Trophoblast cell (in vitro differentiated cells and primary cell): Measurements from ENCODE around the gene CYP2A7.
"Not testable (repeated sequence)": the region's sequence is repeated elsewhere in the genome, so short reads cannot be mapped to it uniquely, and the experiment has no call there.

ENCODE experiments used
- DNase-seq, 2 donors: peaks; one replicate each; pipeline ENCODE4 v3.0.0-alpha.2; 2016
- H2AFZ ChIP-seq: 2 replicates; pipeline ENCODE4 v1.6.1; 2013; ENCODE audit warnings: low read length, moderate library complexity, mild to moderate bottlenecking; ENCODE audit not compliant: insufficient read depth, poor library complexity
- H2AK5ac ChIP-seq: 2 replicates; pipeline ENCODE4 v1.6.1; 2013; ENCODE audit warnings: mild to moderate bottlenecking, low read length
- H2BK120ac ChIP-seq: 2 replicates; pipeline ENCODE4 v1.6.1; 2013; ENCODE audit warnings: low read length, mild to moderate bottlenecking, moderate library complexity; ENCODE audit not compliant: insufficient read depth, poor library complexity
- H2BK12ac ChIP-seq: 2 replicates; pipeline ENCODE4 v1.6.1; 2013; ENCODE audit warnings: mild to moderate bottlenecking, low read length, moderate library complexity
- H2BK5ac ChIP-seq: 2 replicates; pipeline ENCODE4 v1.6.1; 2013; ENCODE audit warnings: low read length, low read depth, moderate library complexity, mild to moderate bottlenecking; ENCODE audit not compliant: poor library complexity
- H3K14ac ChIP-seq: 2 replicates; pipeline ENCODE4 v1.6.1; 2013; ENCODE audit warnings: mild to moderate bottlenecking, low read length
- H3K18ac ChIP-seq: 2 replicates; pipeline ENCODE4 v1.6.1; 2013; ENCODE audit warnings: mild to moderate bottlenecking, low read length
- H3K23ac ChIP-seq: 2 replicates; pipeline ENCODE4 v1.6.1; 2013; ENCODE audit warnings: low read length
- H3K27ac ChIP-seq: 2 replicates; pipeline ENCODE4 v1.5.1; 2013; ENCODE audit warnings: low read depth, mild to moderate bottlenecking, inconsistent platforms, low read length, moderate library complexity
- H3K27me3 ChIP-seq: 2 replicates; pipeline ENCODE4 v1.6.1; 2013; ENCODE audit warnings: inconsistent platforms, mild to moderate bottlenecking, low read length, moderate library complexity; ENCODE audit not compliant: insufficient read depth
- H3K36me3 ChIP-seq, 2 experiments: 1 replicate in 1 of 2; 2 replicates in 1 of 2; pipeline ENCODE4 v1.6.1; 2013; ENCODE audit warnings: low read length in 2 of 2, mild to moderate bottlenecking in 2 of 2, moderate library complexity in 1 of 2; ENCODE audit not compliant: insufficient read depth in 2 of 2, control insufficient read depth in 1 of 2
- H3K4ac ChIP-seq: 2 replicates; pipeline ENCODE4 v1.6.1; 2013; ENCODE audit warnings: low read depth, mild to moderate bottlenecking, low read length, moderate library complexity
- H3K4me1 ChIP-seq, 2 experiments: 1 replicate in 1 of 2; 2 replicates in 1 of 2; pipeline ENCODE4 v1.6.1; 2013; ENCODE audit warnings: low read length in 2 of 2, mild to moderate bottlenecking in 2 of 2, moderate library complexity in 1 of 2; ENCODE audit not compliant: insufficient read depth in 2 of 2, control insufficient read depth in 1 of 2
- H3K4me2 ChIP-seq: 2 replicates; pipeline ENCODE4 v1.6.1; 2013; ENCODE audit warnings: inconsistent platforms, mild to moderate bottlenecking, low read length, moderate library complexity
- H3K4me3 ChIP-seq: 2 replicates; pipeline ENCODE4 v1.5.1; 2013; ENCODE audit warnings: mild to moderate bottlenecking, low read depth, low read length, inconsistent platforms
- H3K79me1 ChIP-seq: one replicate; pipeline ENCODE4 v1.6.1; 2013; ENCODE audit warnings: low read length
- H3K79me2 ChIP-seq: 2 replicates; pipeline ENCODE4 v1.6.1; 2013; ENCODE audit warnings: low read length, mild to moderate bottlenecking; ENCODE audit not compliant: control insufficient read depth, insufficient read depth, poor library complexity
- H3K9ac ChIP-seq: 2 replicates; pipeline ENCODE4 v1.6.1; 2013; ENCODE audit warnings: mild to moderate bottlenecking, low read length
- H3K9me3 ChIP-seq: 2 replicates; pipeline ENCODE4 v1.6.1; 2013; ENCODE audit warnings: low read depth, mild to moderate bottlenecking, control low read depth, inconsistent platforms, low read length; ENCODE audit not compliant: insufficient read depth
- H4K12ac ChIP-seq: 2 replicates; pipeline ENCODE4 v1.6.1; 2013; ENCODE audit warnings: low read depth, mild to moderate bottlenecking, low read length, moderate library complexity
- H4K8ac ChIP-seq: 2 replicates; pipeline ENCODE4 v1.6.1; 2013; ENCODE audit warnings: low read depth, mild to moderate bottlenecking, low read length, moderate library complexity
- H4K91ac ChIP-seq: one replicate; pipeline ENCODE4 v1.6.1; 2013; ENCODE audit warnings: low read depth, mild to moderate bottlenecking, low read length, moderate library complexity
- WGBS: extraction: QIAGEN DNeasy Blood & Tissue Kit; methylation state at CpG from one replicate; pipeline ENCODE4 v1.1.7; 2013; ENCODE audit warnings: missing lambda C conversion rate; ENCODE audit not compliant: insufficient read length, insufficient coverage; ENCODE audit errors: extremely low coverage; 5-methylcytosine and 5-hydroxymethylcytosine counted together

The CYP2A7 gene

DNA sequence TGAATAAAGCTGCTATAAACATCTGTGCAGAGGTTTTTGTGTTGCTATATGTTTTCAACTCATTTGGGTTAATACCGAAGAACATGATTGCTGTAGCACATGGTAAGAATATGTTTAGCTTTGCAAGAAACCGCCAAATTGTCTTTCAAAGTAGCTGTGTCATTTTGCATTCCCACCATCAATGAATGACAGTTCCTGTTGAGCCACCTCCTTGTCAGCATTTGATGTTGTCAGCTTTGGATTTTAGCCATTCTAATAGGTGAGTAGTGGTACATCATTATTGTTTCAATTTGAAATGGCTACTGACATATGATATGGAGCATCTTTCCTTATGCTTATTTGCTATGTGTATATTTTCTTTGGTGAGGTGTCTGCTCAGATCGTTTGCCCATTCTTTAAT, 40.0 kb downstream of the CYP2A7 start:
- not testable (repeated sequence) for H4K12ac ChIP-seq, H3K4me3 ChIP-seq, H3K27me3 ChIP-seq, H2AFZ ChIP-seq, H4K91ac ChIP-seq, H2AK5ac ChIP-seq, H3K4me2 ChIP-seq, H3K79me2 ChIP-seq, H2BK12ac ChIP-seq, H3K36me3 ChIP-seq, H3K9ac ChIP-seq, H2BK5ac ChIP-seq, H3K23ac ChIP-seq, H3K18ac ChIP-seq, H4K8ac ChIP-seq, H3K9me3 ChIP-seq, H3K4ac ChIP-seq, H2BK120ac ChIP-seq, H3K14ac ChIP-seq, DNase-seq, H3K79me1 ChIP-seq, H3K4me1 ChIP-seq, H3K27ac ChIP-seq
- no CpG with 5 or more reads among the region's 3 CpGs for WGBS

GRCh38 chr19:40838477-40838876, 43.6 kb downstream of the CYP2A7 start:
- H3K4me1 ChIP-seq, H3K36me3 ChIP-seq, H3K27ac ChIP-seq, H2BK5ac ChIP-seq, H2AFZ ChIP-seq, H3K4me3 ChIP-seq, H3K23ac ChIP-seq, DNase-seq, H2BK12ac ChIP-seq, H3K4me2 ChIP-seq, H4K12ac ChIP-seq, H2BK120ac ChIP-seq, H3K9ac ChIP-seq, H2AK5ac ChIP-seq, H3K18ac ChIP-seq, H3K79me1 ChIP-seq, H4K91ac ChIP-seq, H3K79me2 ChIP-seq, H3K27me3 ChIP-seq, H3K4ac ChIP-seq, H3K9me3 ChIP-seq, H3K14ac ChIP-seq, H4K8ac ChIP-seq: not testable (repeated sequence)
- no CpG with 5 or more reads among the region's 1 CpG for WGBS

GRCh38 chr19:40836754-40837429, 45.1 kb downstream of the CYP2A7 start:
- WGBS, result no CpG with 5 or more reads among the region's 6 CpGs
- Histone ChIP-seq H3K36me3 (no peaks in the 10 kb centered on the region), H3K4me1 (peaks cover 0 to 5% of the 10 kb centered on the region in 2 experiments)

GRCh38 chr19:40833728-40834533, 48.1 kb downstream of the CYP2A7 start:
- H2BK5ac ChIP-seq, H2BK120ac ChIP-seq, H3K27ac ChIP-seq: not testable (repeated sequence)

More at GRCh38 chr19:40836754-40837429, 45.1 kb downstream of the CYP2A7 start:
- Histone ChIP-seq H3K79me2 (no peaks in the 10 kb centered on the region), H2BK120ac (no peak overlapping the region), H3K27ac (no peak overlapping the region), H3K23ac (no peak overlapping the region), H2AK5ac (no peak overlapping the region), H3K14ac (no peak overlapping the region), H2AFZ (no peak overlapping the region), H2BK5ac (no peak overlapping the region), H3K79me1 (no peaks in the 10 kb centered on the region), H4K91ac (no peak overlapping the region), H4K12ac (no peak overlapping the region), H3K27me3 (no peaks in the 10 kb centered on the region), H3K4me2 (no peak overlapping the region), H3K9ac (no peak overlapping the region), H4K8ac (no peak overlapping the region), H3K18ac (no peak overlapping the region), H2BK12ac (no peak overlapping the region), H3K4ac (no peak overlapping the region), H3K4me3 (no peak overlapping the region), H3K9me3 (no peaks in the 10 kb centered on the region)
- DNase-seq, result no peak

More at GRCh38 chr19:40833728-40834533, 48.1 kb downstream of the CYP2A7 start:
- H3K79me1 ChIP-seq, H3K4me2 ChIP-seq, H3K79me2 ChIP-seq, H4K91ac ChIP-seq, H4K8ac ChIP-seq, DNase-seq, H3K4me1 ChIP-seq, H3K18ac ChIP-seq, H2AFZ ChIP-seq, H3K9me3 ChIP-seq, H2AK5ac ChIP-seq, H3K9ac ChIP-seq, H3K36me3 ChIP-seq, H3K4me3 ChIP-seq, H2BK12ac ChIP-seq, H3K14ac ChIP-seq, H3K27me3 ChIP-seq, H4K12ac ChIP-seq, H3K4ac ChIP-seq, H3K23ac ChIP-seq: not testable (repeated sequence)
- WGBS, result no CpG with 5 or more reads among the region's 7 CpGs
